SK-N-SH treated with all-trans-retinoic acid at 6 μM for 48 hours (cell line): ENCODE results near the gene CHRND.
"Not testable (repeated sequence)": the region's sequence is repeated elsewhere in the genome, so short reads cannot be mapped to it uniquely, and the experiment has no call there.

Source experiments
- ATAC-seq: fragments of 200-7000 bp; cut with Tn5 transposase; 3 replicates; pipeline ENCODE4 v1.9.1; 2020; ENCODE audit warnings: mild to moderate bottlenecking, moderate library complexity
- ARNTL ChIP-seq: fragments of 450-650 bp; formaldehyde crosslinking; IDR thresholded peaks from 2 replicates; pipeline ENCODE4 v1.5.0; 2020; ENCODE audit warnings: low read depth, mild to moderate bottlenecking, moderate library complexity, borderline replicate concordance
- BACH2 ChIP-seq: fragments of 250-450 bp; sonication (Bioruptor Pico); IDR thresholded peaks from 2 replicates; pipeline ENCODE4 v1.9.0; 2021; ENCODE audit warnings: mild to moderate bottlenecking, borderline replicate concordance
- CREB5 ChIP-seq: fragments of 250-450 bp; sonication (Bioruptor Pico); IDR thresholded peaks from 2 replicates; pipeline ENCODE4 v1.5.1; 2020; ENCODE audit warnings: low read depth, mild to moderate bottlenecking, moderate library complexity
- CSDC2 ChIP-seq: fragments of 250-450 bp; sonication (Bioruptor Pico); IDR thresholded peaks from 2 replicates; pipeline ENCODE4 v1.5.0; 2020; ENCODE audit warnings: mild to moderate bottlenecking, moderate library complexity
- CSRNP3 ChIP-seq: fragments of 250-450 bp; sonication (Bioruptor Pico); IDR thresholded peaks from 2 replicates; pipeline ENCODE4 v1.5.1; 2021; ENCODE audit warnings: mild to moderate bottlenecking, moderate library complexity
- ESRRG ChIP-seq: fragments of 250-450 bp; sonication (Bioruptor Pico); IDR thresholded peaks from 2 replicates; pipeline ENCODE4 v1.6.1; 2021; ENCODE audit warnings: mild to moderate bottlenecking
- GLIS3 ChIP-seq: fragments of 250-450 bp; sonication (Bioruptor Pico); IDR thresholded peaks from 2 replicates; pipeline ENCODE4 v1.5.0; 2020; ENCODE audit warnings: mild to moderate bottlenecking, moderate library complexity
- ISL1 ChIP-seq: fragments of 250-450 bp; sonication (Bioruptor Pico); IDR thresholded peaks from 2 replicates; pipeline ENCODE4 v2.1.2; 2022; ENCODE audit warnings: mild to moderate bottlenecking, moderate library complexity
- OSR1 ChIP-seq: fragments of 250-450 bp; sonication (Bioruptor Pico); IDR thresholded peaks from 2 replicates; pipeline ENCODE4 v1.8.0; 2022; ENCODE audit warnings: moderate library complexity, mild to moderate bottlenecking, inconsistent platforms
- PATZ1 ChIP-seq: fragments of 250-450 bp; sonication (Bioruptor Pico); IDR thresholded peaks from 2 replicates; pipeline ENCODE4 v1.8.0; 2020; ENCODE audit warnings: mild to moderate bottlenecking, moderate library complexity, borderline replicate concordance
- POU6F1 ChIP-seq: fragments of 250-450 bp; sonication (Bioruptor Pico); IDR thresholded peaks from 2 replicates; pipeline ENCODE4 v1.8.0; 2021; ENCODE audit warnings: low read depth, mild to moderate bottlenecking, moderate library complexity, borderline replicate concordance
- PPARA ChIP-seq: fragments of 250-450 bp; sonication (Bioruptor Pico); IDR thresholded peaks from 2 replicates; pipeline ENCODE4 v1.5.0; 2020; ENCODE audit warnings: mild to moderate bottlenecking, borderline replicate concordance
- RARB ChIP-seq: fragments of 250-450 bp; sonication (Bioruptor Pico); IDR thresholded peaks from 2 replicates; pipeline ENCODE4 v1.8.0; 2021; ENCODE audit warnings: mild to moderate bottlenecking, moderate library complexity
- SNAI2 ChIP-seq: fragments of 250-450 bp; sonication (Bioruptor Pico); IDR thresholded peaks from 2 replicates; pipeline ENCODE4 v1.5.0; 2020; ENCODE audit warnings: mild to moderate bottlenecking, moderate library complexity
- TCF4 ChIP-seq: fragments of 250-450 bp; sonication (Bioruptor Pico); IDR thresholded peaks from 2 replicates; pipeline ENCODE4 v1.8.0; 2021; ENCODE audit warnings: mild to moderate bottlenecking, moderate library complexity, borderline replicate concordance
- TOX ChIP-seq: fragments of 250-450 bp; sonication (Bioruptor Pico); IDR thresholded peaks from 2 replicates; pipeline ENCODE4 v1.8.0; 2021; ENCODE audit warnings: mild to moderate bottlenecking, moderate library complexity, borderline replicate concordance
- TSHZ2 ChIP-seq: fragments of 250-450 bp; sonication (Bioruptor Pico); IDR thresholded peaks from 2 replicates; pipeline ENCODE4 v1.5.0; 2020; ENCODE audit warnings: mild to moderate bottlenecking, moderate library complexity
- ZC3H10 ChIP-seq: fragments of 250-450 bp; sonication (Bioruptor Pico); IDR thresholded peaks from 2 replicates; pipeline ENCODE4 v1.5.1; 2021; ENCODE audit warnings: mild to moderate bottlenecking, moderate library complexity
- ZFP3 ChIP-seq: fragments of 250-450 bp; sonication (Bioruptor Pico); IDR thresholded peaks from 2 replicates; pipeline ENCODE4 v1.5.0; 2020; ENCODE audit warnings: mild to moderate bottlenecking, moderate library complexity
- ZFP30 ChIP-seq: fragments of 450-650 bp; formaldehyde crosslinking; IDR thresholded peaks from 2 replicates; pipeline ENCODE4 v1.5.0; 2022; ENCODE audit warnings: mild to moderate bottlenecking, moderate library complexity
- ZNF565 ChIP-seq: fragments of 450-650 bp; formaldehyde crosslinking; conservative IDR thresholded peaks from 2 replicates; pipeline ENCODE4 v1.5.0; 2020; ENCODE audit warnings: low read depth, mild to moderate bottlenecking, moderate library complexity
- ZNF70 ChIP-seq: fragments of 450-650 bp; formaldehyde crosslinking; IDR thresholded peaks from 2 replicates; pipeline ENCODE4 v1.5.0; 2020; ENCODE audit warnings: mild to moderate bottlenecking, moderate library complexity
- ZNF8 ChIP-seq: fragments of 450-650 bp; formaldehyde crosslinking; IDR thresholded peaks from 2 replicates; pipeline ENCODE4 v1.5.0; 2020; ENCODE audit warnings: mild to moderate bottlenecking, moderate library complexity

CHRND gene

GRCh38 chr2:232530626-232531260, 4.8 kb downstream of the CHRND start:
- ATAC-seq, result no peak
- TF ChIP-seq BACH2 (CRISPR knock-in tag) (no peak), POU6F1 (CRISPR knock-in tag) (no peak)

- ATAC-seq, result no peak; the same call in 2 of the 3 replicates
- TF ChIP-seq ZC3H10 (CRISPR knock-in tag) (no peak), CREB5 (no peak), BACH2 (CRISPR knock-in tag) (no peak), CSRNP3 (CRISPR knock-in tag) (no peak), ZNF8 (CRISPR knock-in tag) (no peak), POU6F1 (CRISPR knock-in tag) (no peak), PATZ1 (CRISPR knock-in tag) (no peak), ARNTL (CRISPR knock-in tag) (peak; percentile 66; the same call in 1 of the 2 replicates), ZNF70 (CRISPR knock-in tag) (peak; percentile 39; the same call in 1 of the 2 replicates), GLIS3 (no peak), ZNF565 (no peak), SNAI2 (CRISPR knock-in tag) (no peak), RARB (CRISPR knock-in tag) (no peak), ISL1 (no peak), PPARA (CRISPR knock-in tag) (no peak), CSDC2 (CRISPR knock-in tag) (no peak), TCF4 (CRISPR knock-in tag) (peak; percentile 41; the same call in 1 of the 2 replicates), OSR1 (CRISPR knock-in tag) (no peak), TOX (CRISPR knock-in tag) (no peak), ZFP3 (CRISPR knock-in tag) (no peak), TSHZ2 (no peak), ESRRG (no peak), ZFP30 (CRISPR knock-in tag) (no peak)
Observed at GRCh38 chr2:232532419-232532818, 6.5 kb downstream of the CHRND start.

- not testable (repeated sequence) for ATAC-seq
Observed at GRCh38 chr2:232532821-232533220, 6.9 kb downstream of the CHRND start.
